ENCODE results near the gene MPIG6B.

The MPIG6B gene

GRCh38 chr6:31723245-31723979 is at the start of gene MPIG6B:
Gene MPIG6B (plus strand): TSS chr6:31723373. CDS start chr6:31723384, 11 bp downstream.
- DNase-seq, result no peak

GRCh38 chr6:31676322-31676903 is 46.8 kb upstream of the MPIG6B start:
- no peak for DNase-seq

- no peak for DNase-seq
These were observed 46.3 kb upstream of the MPIG6B start for GRCh38 chr6:31676904-31677303.

GRCh38 chr6:31677955-31678354 is 45.2 kb upstream of the MPIG6B start:
- no peak for DNase-seq

- DNase-seq, result peak; percentile 59 to 62
These were observed 42.7 kb upstream of the MPIG6B start, which contains the start of gene LY6G5C for GRCh38 chr6:31680226-31681134. Gene LY6G5C (minus strand): TSS chr6:31681067. CDS start chr6:31680373, 694 bp downstream.

- peak; percentile 34 to 36 for DNase-seq
These were observed 42.0 kb upstream of the MPIG6B start for GRCh38 chr6:31681135-31681671.

- no peak for DNase-seq
These were observed 39.6 kb upstream of the MPIG6B start for GRCh38 chr6:31683591-31683990.

GRCh38 chr6:31686483-31686882 is 36.7 kb upstream of the MPIG6B start:
- no peak for DNase-seq

GRCh38 chr6:31687321-31687720 is 35.9 kb upstream of the MPIG6B start:
- no peak for DNase-seq

- DNase-seq, result no peak
These were observed 35.1 kb upstream of the MPIG6B start for GRCh38 chr6:31687860-31688693.

GRCh38 chr6:31689249-31690110 is 33.7 kb upstream of the MPIG6B start:
- DNase-seq, result no peak

- no peak for DNase-seq
These were observed 32.7 kb upstream of the MPIG6B start for GRCh38 chr6:31690231-31691077.

GRCh38 chr6:31691078-31691463 is 32.1 kb upstream of the MPIG6B start:
- DNase-seq, result no peak

- DNase-seq, result no peak
These were observed 31.5 kb upstream of the MPIG6B start for GRCh38 chr6:31691564-31692108.

GRCh38 chr6:31692353-31692752 is 30.8 kb upstream of the MPIG6B start:
- no peak for DNase-seq

- DNase-seq, result no peak
These were observed 30.3 kb upstream of the MPIG6B start for GRCh38 chr6:31692886-31693285.

GRCh38 chr6:31693535-31693934 is 29.6 kb upstream of the MPIG6B start:
- DNase-seq, result no peak

GRCh38 chr6:31697555-31697954 is 25.6 kb upstream of the MPIG6B start:
- no peak for DNase-seq

GRCh38 chr6:31700740-31701401 is 22.3 kb upstream of the MPIG6B start:
- no peak for DNase-seq

Measured in activated CD4-positive, alpha-beta T cell treated with anti-CD3 and anti-CD28 coated beads for 4 hours (primary cell).